Smooth muscle cell (in vitro differentiated cells): ENCODE data around the gene TGM1. TPM values are rescaled to one million over a fixed set of nuclear protein-coding genes. Genes with fewer than 3 reads are reported as not detected.

Experiments used
- DNase-seq: peaks from one replicate; lab custom pipeline; 2025; ENCODE audit not compliant: unreplicated experiment; lab: John Stamatoyannopoulos, UW
- H2AFZ ChIP-seq: fragments of 200-600 bp; sonication (generic); 2 replicates; pipeline ENCODE4 v1.6.0; 2016; ENCODE audit warnings: antibody characterized with exemption, low read depth, mild to moderate bottlenecking
- H3F3A ChIP-seq: fragments of 200-600 bp; sonication (generic); 2 replicates; pipeline ENCODE4 v1.6.0; 2017; ENCODE audit warnings: antibody characterized with exemption, low read depth
- H3K27ac ChIP-seq: fragments of 200-600 bp; sonication (generic); 2 replicates; pipeline ENCODE4 v1.5.1; 2016; ENCODE audit warnings: low read depth, mild to moderate bottlenecking
- H3K27me3 ChIP-seq: fragments of 200-600 bp; sonication (generic); 2 replicates; pipeline ENCODE4 v1.6.1; 2016; ENCODE audit warnings: low read depth, mild to moderate bottlenecking
- H3K36me3 ChIP-seq: fragments of 200-600 bp; sonication (generic); 2 replicates; pipeline ENCODE4 v1.5.1; 2016; ENCODE audit warnings: low read depth
- H3K4me1 ChIP-seq: fragments of 200-600 bp; sonication (generic); 2 replicates; pipeline ENCODE4 v1.5.1; 2016; ENCODE audit warnings: low read depth
- H3K4me2 ChIP-seq: fragments of 200-600 bp; sonication (generic); 2 replicates; pipeline ENCODE4 v1.6.0; 2016; ENCODE audit warnings: mild to moderate bottlenecking
- H3K4me3 ChIP-seq: fragments of 200-600 bp; sonication (generic); 2 replicates; pipeline ENCODE4 v1.5.1; 2016; ENCODE audit warnings: mild to moderate bottlenecking
- H3K79me2 ChIP-seq: fragments of 200-600 bp; sonication (generic); 2 replicates; pipeline ENCODE4 v1.6.0; 2016; ENCODE audit warnings: low read depth, mild to moderate bottlenecking
- H3K9ac ChIP-seq: fragments of 200-600 bp; sonication (generic); 2 replicates; pipeline ENCODE4 v1.6.0; 2016; ENCODE audit warnings: low read depth
- H3K9me3 ChIP-seq: fragments of 200-600 bp; sonication (generic); replicated peaks from 2 replicates; pipeline ENCODE4 v1.5.1; 2016; ENCODE audit warnings: low read depth
- H4K20me1 ChIP-seq: fragments of 200-600 bp; sonication (generic); 2 replicates; pipeline ENCODE4 v1.6.0; 2016; ENCODE audit warnings: low read depth
- WGBS: methylation state at CpG from one replicate; pipeline ENCODE4 v1.1.7; 2016; ENCODE audit warnings: low lambda C conversion rate; 5-methylcytosine and 5-hydroxymethylcytosine counted together
- polyA plus RNA-seq: library from polyadenylated mRNA; unstranded; fragments of >200 nt; fragmentation: Nextera tagmentation; extraction: Ambion mirVana; gene quantifications from 2 replicates; pipeline ENCODE4 v1.2.1, GENCODE V29; 2016
- total RNA-seq: library from RNA; depleted of rRNA; stranded (reverse); fragments of >200 nt; gene quantifications from 2 replicates; pipeline ENCODE4 v1.2.3, GENCODE V29; 2014
- TF ChIP-seq, protein P1 (sequence below): fragments of 200-600 bp; sonication (generic); IDR thresholded peaks from 2 replicates; pipeline ENCODE4 v1.5.1; 2017; ENCODE audit warnings: borderline replicate concordance, mild to moderate bottlenecking, antibody characterized with exemption; ENCODE audit not compliant: insufficient read depth, poor library complexity, severe bottlenecking

The TGM1 gene
- total and polyA plus RNA-seq, 2 experiments from 2014 or later: 1.6 to 13.6 TPM

DNA sequence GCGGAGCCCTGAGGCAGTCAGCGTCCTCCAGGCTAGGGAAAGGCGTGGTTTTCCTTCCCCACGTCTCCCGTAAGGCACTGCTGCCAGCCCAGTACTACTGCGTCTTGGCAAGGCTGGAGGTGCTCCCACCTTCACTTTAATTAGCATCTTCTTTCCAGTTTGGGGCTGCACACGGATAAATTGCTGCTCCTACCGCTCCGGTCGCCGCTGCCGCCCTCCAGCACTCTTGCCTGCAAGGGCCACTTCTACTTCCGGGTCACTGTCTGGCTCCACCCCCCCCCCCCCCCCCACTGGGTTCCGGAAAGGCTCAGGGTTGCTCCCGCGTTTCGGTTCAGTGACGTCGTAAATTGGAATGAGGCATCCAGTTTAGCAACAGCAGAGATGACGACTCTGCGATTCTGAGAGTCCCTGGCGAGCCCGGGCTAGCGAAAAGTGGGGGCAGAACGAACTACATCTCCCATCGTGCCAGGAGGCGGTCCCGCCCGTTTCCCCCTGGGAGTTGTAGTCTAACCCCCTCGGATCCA lies 30.8 kb downstream of the TGM1 start, which contains the start of gene NEDD8:
TSS of gene NEDD8 (minus strand) at position 247 of the 524 bp plus-strand sequence. CDS start at position 147, 100 bp downstream.
- Histone ChIP-seq H3K4me3 (peak within 1 kb of the TSS; percentile 85), H4K20me1 (peaks cover 15% of the 10 kb centered on the region), H3K4me1 (peaks cover 17% of the 10 kb centered on the region), H3K27me3 (no peaks in the 10 kb centered on the region), H3F3A (peaks cover 12% of the 10 kb centered on the region), H3K9me3 (no peaks in the 10 kb centered on the region), H3K4me2 (peak within 1 kb of the TSS; percentile 93), H3K27ac (peak within 1 kb of the TSS; percentile 89), H3K36me3 (no peaks in the 10 kb centered on the region), H2AFZ (peak within 1 kb of the TSS; percentile 90), H3K79me2 (peaks cover 72% of the 10 kb centered on the region), H3K9ac (peak within 1 kb of the TSS; percentile 91)
- TF ChIP-seq, protein P1, sequence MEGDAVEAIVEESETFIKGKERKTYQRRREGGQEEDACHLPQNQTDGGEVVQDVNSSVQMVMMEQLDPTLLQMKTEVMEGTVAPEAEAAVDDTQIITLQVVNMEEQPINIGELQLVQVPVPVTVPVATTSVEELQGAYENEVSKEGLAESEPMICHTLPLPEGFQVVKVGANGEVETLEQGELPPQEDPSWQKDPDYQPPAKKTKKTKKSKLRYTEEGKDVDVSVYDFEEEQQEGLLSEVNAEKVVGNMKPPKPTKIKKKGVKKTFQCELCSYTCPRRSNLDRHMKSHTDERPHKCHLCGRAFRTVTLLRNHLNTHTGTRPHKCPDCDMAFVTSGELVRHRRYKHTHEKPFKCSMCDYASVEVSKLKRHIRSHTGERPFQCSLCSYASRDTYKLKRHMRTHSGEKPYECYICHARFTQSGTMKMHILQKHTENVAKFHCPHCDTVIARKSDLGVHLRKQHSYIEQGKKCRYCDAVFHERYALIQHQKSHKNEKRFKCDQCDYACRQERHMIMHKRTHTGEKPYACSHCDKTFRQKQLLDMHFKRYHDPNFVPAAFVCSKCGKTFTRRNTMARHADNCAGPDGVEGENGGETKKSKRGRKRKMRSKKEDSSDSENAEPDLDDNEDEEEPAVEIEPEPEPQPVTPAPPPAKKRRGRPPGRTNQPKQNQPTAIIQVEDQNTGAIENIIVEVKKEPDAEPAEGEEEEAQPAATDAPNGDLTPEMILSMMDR: no peak
- peak; percentile 74 for DNase-seq
- under 1% methylated on average over 27 of the region's 30 CpGs for WGBS

DNA sequence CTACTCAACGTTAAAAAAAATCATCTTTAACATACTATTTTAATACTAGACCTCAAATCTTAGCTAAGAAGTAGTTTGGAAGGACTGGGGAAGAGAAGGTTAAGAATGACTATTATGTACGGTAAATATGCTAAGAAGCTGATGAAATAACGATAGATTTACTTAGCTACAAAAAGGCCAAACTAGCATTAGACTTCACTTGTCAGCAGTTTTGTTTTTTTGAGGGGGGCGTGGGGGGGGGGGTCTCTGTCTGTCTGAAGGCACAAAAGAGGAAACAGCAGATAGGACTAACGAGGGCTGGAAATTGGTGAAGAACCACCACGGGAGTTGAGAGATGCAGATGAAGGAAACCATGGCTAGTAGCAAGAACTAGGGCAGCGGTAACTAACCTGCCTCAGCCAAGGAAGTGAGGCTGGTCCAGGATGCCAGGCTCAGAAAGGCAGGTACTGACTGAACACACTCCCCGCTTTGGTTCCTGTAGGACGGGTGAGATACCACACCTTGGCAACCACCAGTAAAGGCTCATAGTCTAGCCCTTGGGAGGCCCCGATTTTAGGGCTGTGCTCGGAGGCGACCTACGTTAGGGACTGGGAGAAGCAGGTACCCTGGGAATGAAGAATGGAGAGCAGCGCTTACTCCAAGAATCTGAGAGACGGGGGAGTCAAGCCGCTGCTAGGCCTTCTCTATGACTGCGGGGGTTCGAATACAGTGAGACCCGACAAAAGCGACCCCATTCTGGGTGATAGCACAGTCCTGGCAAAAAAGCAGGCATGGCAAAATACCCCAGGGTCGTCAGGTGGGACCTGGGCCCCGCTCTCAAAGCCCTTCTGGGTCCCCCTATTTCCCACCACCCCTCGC lies 31.5 kb downstream of the TGM1 start:
- TF ChIP-seq, protein P1: no peak
- Histone ChIP-seq H3K9ac (peak overlapping the region; percentile 91), H3F3A (peaks cover 8% of the 10 kb centered on the region), H3K4me1 (peaks cover 17% of the 10 kb centered on the region), H3K4me3 (peak overlapping the region; percentile 85), H3K9me3 (no peaks in the 10 kb centered on the region), H3K36me3 (no peaks in the 10 kb centered on the region), H3K4me2 (peak overlapping the region; percentile 93), H4K20me1 (peaks cover 22% of the 10 kb centered on the region), H2AFZ (peak overlapping the region; percentile 76), H3K27me3 (no peaks in the 10 kb centered on the region), H3K79me2 (peaks cover 78% of the 10 kb centered on the region), H3K27ac (peak overlapping the region; percentile 89)
- WGBS: 15% methylated on average over 23 of the region's 23 CpGs
- DNase-seq: no peak

DNA sequence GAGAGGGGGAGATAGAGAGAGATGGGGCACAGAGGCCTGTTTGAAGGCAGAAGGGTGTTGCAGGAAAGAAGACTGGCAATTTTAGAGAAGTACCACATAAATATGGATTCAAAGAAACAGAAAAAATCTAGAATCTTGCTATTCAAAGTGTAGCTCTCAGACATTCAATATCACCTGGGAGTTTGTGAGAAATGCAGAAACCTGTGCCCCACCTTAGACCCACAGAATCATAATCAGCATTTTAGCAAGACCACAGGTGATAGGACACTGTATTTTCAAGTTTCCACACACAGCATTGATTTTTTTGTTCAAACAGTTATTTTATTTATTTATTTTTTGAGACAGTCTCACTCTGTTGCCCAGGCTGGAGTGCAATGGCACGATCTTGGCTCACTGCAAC lies 34.1 kb downstream of the TGM1 start:
- H3F3A ChIP-seq: no peaks in the 10 kb centered on the region
- H3K4me3 ChIP-seq: no peak overlapping the region
- no peak overlapping the region for H3K4me2 ChIP-seq
- H3K36me3 ChIP-seq: no peaks in the 10 kb centered on the region
- H2AFZ ChIP-seq: no peak overlapping the region
- H4K20me1 ChIP-seq: peaks cover 35% of the 10 kb centered on the region
- peaks cover 86% of the 10 kb centered on the region for H3K79me2 ChIP-seq
- no peak overlapping the region for H3K27ac ChIP-seq
- 100% methylated on average over 1 of the region's 1 CpG for WGBS
- H3K4me1 ChIP-seq: peaks cover 15% of the 10 kb centered on the region
- no peak overlapping the region for H3K9ac ChIP-seq
- DNase-seq: no peak
- TF ChIP-seq, protein P1: no peak
- no peaks in the 10 kb centered on the region for H3K9me3 ChIP-seq
- H3K27me3 ChIP-seq: no peaks in the 10 kb centered on the region
